AG10803 (cell line): ENCODE data around the gene CNNM3.
"Not testable (repeated sequence)": the region's sequence is repeated elsewhere in the genome, so short reads cannot be mapped to it uniquely, and the experiment has no call there.

Experiments used
- DNase-seq: peaks from one replicate; pipeline ENCODE4 v3.0.0; 2010; ENCODE audit warnings: low read depth
- H3K4me3 ChIP-seq: 2 replicates; pipeline ENCODE4 v1.5.1; 2011; ENCODE audit warnings: mild to moderate bottlenecking, low read length, control low read depth
- TF ChIP-seq, protein P1 (sequence below): conservative IDR thresholded peaks from 2 replicates; pipeline ENCODE4 v1.5.1; 2011; ENCODE audit warnings: mild to moderate bottlenecking, low read length, control low read depth, inconsistent platforms

CNNM3 gene

DNA sequence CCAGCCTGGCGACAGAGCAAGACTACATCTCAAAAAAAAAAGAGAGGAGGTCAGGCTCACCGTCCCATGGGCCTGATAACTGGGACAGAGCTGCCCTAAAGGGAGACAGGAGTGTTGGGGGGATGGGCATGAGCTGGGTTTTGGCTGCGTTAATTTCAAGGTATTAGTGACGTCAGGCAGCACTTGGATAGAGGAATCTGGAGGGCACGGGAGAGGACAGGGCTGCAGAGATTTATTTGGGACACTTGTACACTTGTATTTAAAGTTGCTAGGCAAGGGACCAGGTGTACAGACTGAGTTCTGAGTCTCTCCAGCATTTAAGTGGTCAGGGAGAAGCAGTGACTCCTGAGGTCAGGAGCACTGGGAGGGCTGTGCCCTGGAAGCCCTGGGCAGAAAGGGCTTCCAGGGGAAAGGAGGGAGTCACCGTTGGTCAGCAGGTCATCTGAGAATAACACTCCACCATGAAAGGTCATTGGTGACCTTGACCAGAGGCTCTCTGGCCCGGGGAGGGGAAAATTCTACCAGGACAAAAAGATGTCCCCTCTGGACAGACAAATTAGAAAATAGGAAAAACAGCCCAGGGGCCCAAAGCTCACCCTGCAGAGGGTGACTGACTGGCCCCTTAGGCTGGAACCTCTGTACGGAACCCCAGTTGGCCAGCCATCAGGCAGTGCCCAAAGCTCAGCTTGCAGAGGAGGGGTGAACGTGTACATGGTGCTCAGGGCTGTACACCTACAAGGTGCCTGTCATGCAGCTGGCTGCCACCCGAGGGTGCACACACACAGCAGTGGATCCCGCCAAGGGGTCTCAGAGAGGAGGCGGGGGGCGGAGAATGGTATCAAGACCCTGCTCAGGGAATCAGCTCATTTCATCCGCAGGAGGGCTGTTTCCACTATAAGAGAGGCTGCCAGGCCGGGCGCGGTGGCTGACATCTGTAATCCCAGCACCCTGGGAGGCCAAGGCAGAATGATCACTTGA, 23.0 kb upstream of the CNNM3 start:
- TF ChIP-seq, protein P1, sequence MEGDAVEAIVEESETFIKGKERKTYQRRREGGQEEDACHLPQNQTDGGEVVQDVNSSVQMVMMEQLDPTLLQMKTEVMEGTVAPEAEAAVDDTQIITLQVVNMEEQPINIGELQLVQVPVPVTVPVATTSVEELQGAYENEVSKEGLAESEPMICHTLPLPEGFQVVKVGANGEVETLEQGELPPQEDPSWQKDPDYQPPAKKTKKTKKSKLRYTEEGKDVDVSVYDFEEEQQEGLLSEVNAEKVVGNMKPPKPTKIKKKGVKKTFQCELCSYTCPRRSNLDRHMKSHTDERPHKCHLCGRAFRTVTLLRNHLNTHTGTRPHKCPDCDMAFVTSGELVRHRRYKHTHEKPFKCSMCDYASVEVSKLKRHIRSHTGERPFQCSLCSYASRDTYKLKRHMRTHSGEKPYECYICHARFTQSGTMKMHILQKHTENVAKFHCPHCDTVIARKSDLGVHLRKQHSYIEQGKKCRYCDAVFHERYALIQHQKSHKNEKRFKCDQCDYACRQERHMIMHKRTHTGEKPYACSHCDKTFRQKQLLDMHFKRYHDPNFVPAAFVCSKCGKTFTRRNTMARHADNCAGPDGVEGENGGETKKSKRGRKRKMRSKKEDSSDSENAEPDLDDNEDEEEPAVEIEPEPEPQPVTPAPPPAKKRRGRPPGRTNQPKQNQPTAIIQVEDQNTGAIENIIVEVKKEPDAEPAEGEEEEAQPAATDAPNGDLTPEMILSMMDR = no peak
- DNase-seq = no peak
- no peak overlapping the region for H3K4me3 ChIP-seq

DNA sequence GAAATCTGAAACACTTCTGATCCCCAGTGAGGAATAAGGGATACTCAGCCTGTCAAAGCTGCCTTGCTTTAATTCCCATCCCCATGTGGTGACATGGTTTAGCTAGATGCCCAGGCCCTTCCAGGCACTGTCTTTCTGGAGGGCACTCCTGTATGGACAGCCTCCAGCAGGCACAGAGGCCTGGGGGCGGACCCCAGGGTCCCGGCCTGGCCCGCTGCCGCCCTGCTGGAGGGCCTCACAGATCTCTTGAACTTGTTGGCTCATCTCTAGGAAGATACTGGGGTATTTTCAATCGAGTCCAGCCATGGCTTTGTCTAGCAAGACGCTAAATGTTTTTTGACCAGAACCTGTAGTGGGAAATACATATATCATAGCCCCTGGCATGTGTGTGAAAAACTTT, 21.0 kb upstream of the CNNM3 start:
- TF ChIP-seq, protein P1 = no peak
- no peak overlapping the region for H3K4me3 ChIP-seq
- DNase-seq = no peak

DNA sequence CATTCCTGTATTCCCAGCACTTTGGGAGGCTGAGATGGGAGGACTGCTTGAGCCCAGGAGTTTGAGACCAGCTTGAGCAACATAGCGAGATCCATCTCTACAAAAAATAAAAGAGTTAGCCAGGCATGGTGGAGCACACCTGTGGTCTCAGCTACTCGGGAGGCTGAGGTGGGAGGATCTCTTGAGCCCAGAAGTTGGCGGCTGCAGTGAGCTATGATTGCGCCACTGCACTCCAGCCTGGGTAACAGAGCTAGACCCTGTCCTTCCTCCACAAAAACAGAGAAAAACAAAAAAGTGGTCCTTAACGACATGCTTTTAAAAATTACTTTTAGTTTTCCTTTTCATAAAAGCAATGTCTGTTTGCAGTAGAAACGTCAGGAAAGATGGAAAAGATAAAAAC, 19.6 kb upstream of the CNNM3 start:
- H3K4me3 ChIP-seq, DNase-seq: not testable (repeated sequence)

DNA sequence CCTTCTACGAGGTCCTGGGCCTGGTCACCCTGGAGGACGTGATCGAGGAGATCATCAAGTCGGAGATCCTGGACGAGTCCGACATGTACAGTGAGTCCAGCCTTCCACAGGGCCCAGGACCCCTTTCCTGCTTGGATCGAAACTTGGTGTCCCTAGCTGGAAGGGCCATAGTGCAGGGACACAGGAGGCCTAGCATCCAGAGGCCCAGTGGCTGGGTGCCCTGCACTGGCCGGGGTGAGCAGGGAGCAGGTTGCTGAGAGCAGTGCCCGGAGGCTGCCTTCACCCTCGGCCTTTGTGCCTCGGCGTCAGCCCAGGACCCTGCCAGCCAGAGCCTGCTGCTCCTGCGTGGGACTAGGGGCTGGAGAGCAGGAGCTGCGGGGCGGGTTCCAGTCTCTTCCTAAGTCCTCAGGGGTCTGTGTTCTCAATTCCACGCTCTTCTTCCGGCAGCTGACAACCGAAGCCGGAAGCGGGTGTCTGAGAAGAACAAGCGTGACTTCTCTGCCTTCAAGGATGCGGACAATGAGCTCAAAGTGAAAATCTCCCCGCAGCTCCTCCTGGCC, 18.9 kb upstream of the CNNM3 start:
- DNase-seq = no peak
- TF ChIP-seq, protein P1 = no peak
- H3K4me3 ChIP-seq = no peak overlapping the region

DNA sequence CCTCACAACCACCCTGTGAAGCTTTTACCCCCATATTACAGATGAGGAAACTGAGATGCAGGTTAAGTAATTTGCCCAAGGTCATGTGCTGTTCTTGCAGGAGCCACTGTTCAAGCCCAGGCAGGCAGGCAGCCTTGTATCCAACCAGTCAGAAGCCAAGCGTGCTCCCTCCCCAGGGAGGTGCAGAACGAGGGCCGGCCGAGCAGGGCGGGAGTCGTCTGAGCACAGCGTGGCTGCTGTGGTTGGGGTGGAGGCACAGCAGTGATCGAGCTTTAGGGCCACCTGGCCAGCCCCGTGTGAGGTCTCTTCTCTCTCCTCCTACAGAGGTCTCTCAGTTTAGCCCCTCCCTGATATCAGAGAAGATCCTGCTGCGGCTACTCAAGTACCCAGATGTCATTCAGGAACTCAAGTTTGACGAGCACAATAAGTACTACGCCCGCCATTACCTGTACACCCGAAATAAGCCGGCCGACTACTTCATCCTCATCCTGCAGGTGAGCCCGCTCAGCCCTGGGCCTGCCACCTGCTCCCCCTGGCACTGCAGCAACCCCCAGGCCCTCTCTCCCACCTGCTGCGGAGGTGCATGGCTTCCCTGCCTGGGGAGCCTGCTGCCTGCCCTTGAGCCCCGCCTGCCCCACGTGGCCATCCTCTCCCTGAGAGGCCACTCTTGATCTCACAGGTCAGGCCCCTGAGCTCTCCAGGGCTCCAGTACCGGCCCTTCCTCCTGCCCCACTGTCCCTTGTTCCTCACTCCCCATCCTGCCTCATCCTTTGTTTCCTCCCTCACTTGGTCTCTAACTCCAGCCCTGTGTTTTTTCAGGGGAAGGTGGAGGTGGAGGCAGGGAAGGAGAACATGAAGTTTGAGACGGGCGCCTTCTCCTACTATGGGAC, 17.1 kb upstream of the CNNM3 start:
- DNase-seq = no peak
- no peak overlapping the region for H3K4me3 ChIP-seq

DNA sequence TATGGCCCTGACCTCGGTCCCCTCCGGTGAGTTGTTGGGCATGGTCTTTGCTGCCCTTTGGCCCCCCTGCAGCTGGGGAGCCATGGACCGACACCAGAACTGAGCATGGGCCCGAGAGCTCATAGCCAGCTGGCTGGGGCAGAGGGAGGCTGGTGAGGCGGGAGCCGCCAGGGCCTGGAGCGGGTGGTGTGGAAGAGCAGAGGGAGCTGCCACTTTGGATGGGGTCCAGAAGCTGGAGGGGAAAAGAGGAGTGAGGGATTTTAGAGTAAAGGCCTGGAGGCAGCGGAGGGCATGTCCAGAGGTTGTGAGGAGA, 16.5 kb upstream of the CNNM3 start:
- no peak overlapping the region for H3K4me3 ChIP-seq
- TF ChIP-seq, protein P1 = no peak
- DNase-seq = no peak

More for the DNA sequence above, 17.1 kb upstream of the CNNM3 start:
- TF ChIP-seq, protein P1 = no peak
